HEK293 (cell line): Measurements from ENCODE around the gene ZNF714.

Experiments
- YY2 ChIP-seq: fragments of 450-650 bp; formaldehyde crosslinking; IDR thresholded peaks from 2 replicates; pipeline ENCODE4 v1.5.1; 2016; ENCODE audit warnings: missing biosample characterization, missing genetic modification characterization
- ZBTB21 ChIP-seq: fragments of 450-650 bp; formaldehyde crosslinking; IDR thresholded peaks from 2 replicates; pipeline ENCODE4 v1.5.1; 2017; ENCODE audit warnings: missing biosample characterization, missing genetic modification characterization
- ZNF10 ChIP-seq: fragments of 450-650 bp; formaldehyde crosslinking; IDR thresholded peaks from 2 replicates; pipeline ENCODE4 v1.5.1; 2017; ENCODE audit warnings: missing biosample characterization, missing genetic modification characterization
- ZNF274 ChIP-seq, 2 experiments: fragments of 200-500 bp in 1 of 2; fragments of 450-650 bp in 1 of 2; sonication (Bioruptor generic) in 1 of 2; formaldehyde crosslinking in 1 of 2; IDR thresholded peaks; 2 replicates each; pipeline versions ENCODE4 v1.5.1 to v1.6.1; 2014 to 2016; ENCODE audit warnings: borderline replicate concordance in 1 of 2, inconsistent platforms in 1 of 2, low read length in 1 of 2, missing biosample characterization in 1 of 2, missing genetic modification characterization in 1 of 2

- TF ChIP-seq ZNF274 (IDR thresholded peaks at IDR 0.05; ENCODE audit: low read length) (no peak), ZNF274 (tag by site-specific recombination; IDR thresholded peaks at IDR 0.05; ENCODE audit: borderline replicate concordance) (no peak), YY2 (tag by site-specific recombination) (no peak), ZNF10 (tag by site-specific recombination) (no peak), ZBTB21 (no peak)
Measured at GRCh38 chr19:21134934-21135366, 52.9 kb downstream of the ZNF714 start.
